HuH-7.5 (cell line): ENCODE data around the gene CALHM1.
"Not testable (repeated sequence)": the region's sequence is repeated elsewhere in the genome, so short reads cannot be mapped to it uniquely, and the experiment has no call there.

ENCODE experiments used
- DNase-seq: peaks from one replicate; pipeline ENCODE4 v3.0.0; 2011; ENCODE audit warnings: low spot score

CALHM1 gene

DNA sequence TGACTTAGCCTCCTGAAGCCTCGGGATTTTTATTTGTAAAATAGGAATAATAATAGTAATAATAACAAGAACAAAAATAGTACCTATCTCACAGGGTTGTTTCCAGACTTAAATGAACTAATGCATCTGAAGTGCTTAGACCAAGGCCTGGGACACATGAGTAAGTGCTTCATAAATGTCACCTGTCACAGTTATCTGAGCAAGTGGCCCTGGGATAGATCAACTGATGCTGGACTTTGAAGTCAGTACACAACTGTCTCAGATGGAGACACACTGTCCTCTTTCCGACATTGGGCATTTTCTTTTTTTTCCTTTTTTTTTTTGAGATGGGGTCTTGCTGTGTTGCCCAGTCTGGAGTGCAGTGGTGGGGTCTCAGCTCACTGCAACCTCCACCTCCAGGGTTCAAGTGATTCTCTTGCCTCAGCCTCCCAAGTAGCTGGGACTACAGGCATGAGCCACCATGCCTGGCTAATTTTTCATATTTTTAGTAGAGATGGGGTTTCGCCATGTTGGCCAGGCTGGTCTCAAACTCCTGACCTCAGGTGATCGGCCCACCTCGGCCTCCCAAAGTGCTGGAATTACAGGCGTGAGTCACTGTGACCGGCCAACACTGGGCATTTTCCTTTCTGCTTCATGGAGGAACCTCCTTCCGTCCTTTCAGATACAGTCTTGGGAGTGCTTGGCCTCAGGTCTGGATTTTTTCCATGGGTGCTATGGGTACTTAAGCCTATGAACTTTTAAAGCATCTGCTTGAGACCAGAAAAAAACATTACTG, 28.1 kb upstream of the CALHM1 start:
- DNase-seq: not testable (repeated sequence)

DNA sequence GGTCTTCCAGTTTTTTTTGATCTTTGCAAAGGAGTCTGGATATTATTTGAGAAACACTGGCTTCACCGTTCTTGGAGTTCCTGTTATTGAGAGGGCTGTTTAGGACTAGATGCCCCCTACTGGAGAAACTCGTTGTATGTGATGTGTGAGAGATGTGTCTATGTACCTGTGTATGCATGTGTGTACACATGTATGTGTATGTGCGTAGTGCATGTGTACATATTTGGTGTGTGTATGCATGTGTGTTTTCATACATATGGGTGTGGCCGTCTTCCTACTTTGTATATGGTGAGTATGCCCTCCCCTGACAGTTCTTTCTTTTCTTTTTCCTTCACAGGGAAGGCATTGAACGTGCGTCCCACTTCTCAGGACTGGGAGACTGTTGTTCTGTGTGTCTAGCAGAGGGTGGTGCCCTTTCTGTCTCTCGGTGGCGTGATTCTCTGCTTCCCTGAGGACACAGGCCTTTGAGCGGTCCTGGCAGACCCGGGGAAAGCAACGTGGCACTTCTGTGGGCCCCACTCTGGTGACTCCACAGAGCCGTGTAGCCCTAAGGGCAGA, 23.4 kb upstream of the CALHM1 start:
- DNase-seq: peak; percentile 83

DNA sequence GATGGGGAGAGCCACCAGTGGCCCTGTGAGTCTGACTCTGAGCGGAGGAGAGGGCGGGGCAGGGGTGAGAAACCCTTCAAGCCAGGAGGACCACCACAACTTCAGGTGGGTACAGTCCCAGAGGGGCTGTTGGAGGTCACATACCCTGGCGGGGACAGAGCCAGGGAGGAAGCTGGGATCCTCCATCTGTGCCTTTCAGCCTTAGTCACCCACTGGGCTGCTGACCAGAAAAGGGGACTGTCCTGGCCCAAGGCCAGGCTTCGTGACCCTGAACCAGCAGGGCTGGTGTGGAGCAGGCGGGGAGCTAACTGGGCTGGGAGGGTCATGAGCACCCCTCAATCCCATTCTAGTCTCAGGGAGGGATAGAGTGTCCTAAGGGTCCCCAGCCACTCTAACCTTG, 21.8 kb upstream of the CALHM1 start:
- DNase-seq: no peak

DNA sequence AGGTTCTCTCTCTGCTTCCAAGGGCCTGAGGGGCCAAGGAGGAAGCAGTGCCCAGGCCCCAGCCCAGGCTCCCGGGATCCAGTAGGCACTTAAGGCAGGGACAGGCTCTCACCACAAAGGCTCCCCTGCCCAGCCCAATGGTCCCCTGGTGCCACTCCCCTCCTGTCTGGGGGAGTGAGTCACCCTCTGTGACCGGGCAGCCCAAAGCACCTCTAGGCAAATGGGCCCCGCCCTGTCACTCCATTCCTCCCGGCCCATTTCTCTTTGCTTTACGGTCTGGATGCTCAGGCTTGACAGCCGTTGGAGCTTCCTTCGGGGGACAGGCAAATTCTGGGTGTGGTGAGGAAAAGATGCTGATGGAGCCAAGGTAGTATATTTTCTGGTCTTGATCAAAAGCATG, 20.4 kb upstream of the CALHM1 start, which contains the start of gene CALHM3:
Gene CALHM3 (minus strand): TSS at position 106 of the 400 bp plus-strand sequence. CDS start 208 bp downstream, outside the sequence.
- DNase-seq: no peak

DNA sequence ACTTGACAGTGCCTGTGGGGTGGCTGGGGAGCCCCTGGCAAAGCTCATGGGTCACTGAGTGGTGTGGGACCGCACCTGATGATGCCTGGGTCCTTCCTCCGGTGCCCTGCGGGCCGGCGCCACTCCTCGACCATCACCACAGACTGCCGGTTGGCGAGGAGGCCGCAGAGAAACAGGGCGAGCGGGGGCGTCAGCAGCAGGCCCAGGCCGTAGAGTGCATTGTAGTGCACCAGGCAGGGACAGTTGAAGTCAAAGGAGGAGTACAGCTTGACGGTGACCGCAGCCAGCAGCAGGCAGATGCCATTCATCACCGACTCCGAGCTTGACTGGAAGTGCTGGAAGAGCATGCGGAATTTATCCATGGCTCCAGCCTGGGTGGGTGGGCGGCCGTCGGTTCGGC, 20.0 kb upstream of the CALHM1 start:
- no peak for DNase-seq

DNA sequence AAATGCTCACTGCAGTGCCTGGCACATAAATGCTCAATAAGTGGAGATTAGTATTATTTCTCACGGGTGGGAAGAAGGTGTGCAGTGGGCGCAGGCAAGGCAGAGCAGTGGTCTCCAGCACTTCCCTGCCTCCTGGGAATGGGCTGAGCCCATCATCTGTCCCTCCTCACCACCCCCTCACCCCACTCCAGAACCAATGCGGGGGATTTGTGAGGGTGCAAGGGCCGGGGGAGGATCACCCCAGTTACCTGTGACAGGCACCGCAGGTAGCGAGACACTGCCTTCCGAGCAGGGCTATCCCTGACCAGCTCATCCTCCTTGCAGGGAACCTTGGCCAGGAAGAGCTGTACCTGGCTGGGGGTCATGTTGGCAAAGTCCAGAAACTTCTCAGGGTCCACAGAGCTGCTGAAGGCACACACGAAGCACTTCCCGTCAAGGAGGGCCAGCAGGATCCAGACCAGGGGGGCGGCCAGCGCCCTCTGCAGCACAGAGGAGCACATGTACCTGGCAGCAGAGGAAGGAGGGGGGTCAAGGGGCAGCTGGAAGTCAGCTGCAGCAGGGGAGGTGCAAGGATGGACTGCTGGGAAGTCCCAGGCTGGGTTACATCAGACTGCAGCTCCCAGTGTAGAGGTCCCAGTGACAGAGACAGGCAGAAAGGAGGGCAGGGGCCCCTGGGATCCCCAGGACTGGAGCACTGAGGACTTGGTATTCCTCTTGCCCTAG, 17.5 kb upstream of the CALHM1 start:
- no peak for DNase-seq

DNA sequence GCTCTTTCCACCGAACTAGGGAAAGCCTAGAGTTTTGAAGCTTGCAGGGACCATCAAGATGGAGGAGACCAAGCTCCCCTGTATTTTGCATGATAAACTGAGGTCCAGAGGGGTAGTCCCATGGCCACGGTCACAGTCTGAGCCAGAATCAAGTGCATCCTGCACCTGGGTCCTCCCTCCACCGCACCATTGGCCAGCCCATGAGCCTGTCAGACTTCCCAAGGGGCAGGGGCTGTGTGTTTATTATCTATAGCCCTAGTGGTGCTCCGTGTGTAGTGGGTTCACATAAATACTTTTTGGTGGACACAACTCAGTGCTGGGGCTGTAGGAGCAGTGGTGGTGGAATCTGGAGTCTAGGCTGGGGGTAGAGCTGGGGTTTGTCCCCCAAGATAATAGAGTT, 16.7 kb upstream of the CALHM1 start:
- DNase-seq: no peak

DNA sequence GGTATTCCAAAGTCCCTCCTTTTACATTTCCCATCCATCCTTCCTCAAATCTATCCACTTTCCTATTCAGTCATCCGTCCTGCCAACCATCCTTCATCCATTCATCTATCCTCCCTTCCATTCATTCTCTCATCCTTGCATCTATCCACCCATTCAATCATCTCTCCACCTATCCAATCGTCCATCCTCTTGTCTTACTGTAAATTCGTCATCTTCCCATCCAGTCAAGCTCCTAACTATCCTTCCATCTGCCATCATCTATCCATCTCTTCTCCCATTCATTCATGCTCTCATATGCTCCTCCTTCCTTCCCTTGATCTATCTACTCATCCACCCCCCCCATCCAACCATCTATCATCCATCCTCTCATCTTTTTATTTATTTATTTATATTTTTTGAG, 15.4 kb upstream of the CALHM1 start:
- DNase-seq: no peak

DNA sequence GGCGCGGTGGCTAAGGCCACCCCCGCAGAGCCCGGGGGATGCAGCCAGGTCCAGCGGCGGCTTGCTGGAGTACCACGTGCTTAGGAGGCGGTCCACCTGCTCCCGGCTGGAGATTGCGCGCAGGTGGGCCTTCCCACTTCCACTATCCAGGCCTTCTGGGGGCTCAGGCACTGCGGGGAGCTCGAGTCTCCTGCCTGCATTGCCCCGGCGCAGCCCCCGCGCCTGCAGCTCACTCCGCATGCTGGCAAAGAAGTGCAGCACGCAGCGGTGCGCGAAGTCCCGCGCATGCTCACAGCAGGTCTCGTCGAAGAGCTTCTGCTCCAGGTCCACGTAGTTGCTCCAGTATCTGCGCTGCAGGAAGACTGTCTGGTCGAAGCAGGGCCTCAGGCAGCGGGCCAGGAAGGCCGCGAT, 14.6 kb upstream of the CALHM1 start:
- no peak for DNase-seq

DNA sequence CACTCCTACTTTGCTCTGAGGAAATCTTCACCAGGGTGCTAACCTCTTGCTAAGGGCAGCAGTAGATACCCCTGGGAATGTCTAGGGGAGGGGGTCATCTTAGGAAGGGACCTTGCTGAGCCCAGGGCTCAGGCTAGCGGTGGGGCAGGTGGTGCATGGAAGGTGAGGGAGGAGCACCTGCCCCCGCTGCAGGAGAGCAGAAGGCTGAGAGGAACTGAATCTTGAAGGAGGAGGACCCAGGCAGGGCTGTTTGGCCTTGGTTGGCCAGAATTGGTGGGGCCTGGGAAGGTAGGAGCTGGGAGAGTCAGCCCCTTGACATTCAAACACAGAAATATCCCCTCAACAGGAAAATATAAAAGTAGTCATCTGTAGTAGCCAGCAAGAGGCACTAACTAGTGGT, 13.3 kb upstream of the CALHM1 start:
- DNase-seq: no peak

DNA sequence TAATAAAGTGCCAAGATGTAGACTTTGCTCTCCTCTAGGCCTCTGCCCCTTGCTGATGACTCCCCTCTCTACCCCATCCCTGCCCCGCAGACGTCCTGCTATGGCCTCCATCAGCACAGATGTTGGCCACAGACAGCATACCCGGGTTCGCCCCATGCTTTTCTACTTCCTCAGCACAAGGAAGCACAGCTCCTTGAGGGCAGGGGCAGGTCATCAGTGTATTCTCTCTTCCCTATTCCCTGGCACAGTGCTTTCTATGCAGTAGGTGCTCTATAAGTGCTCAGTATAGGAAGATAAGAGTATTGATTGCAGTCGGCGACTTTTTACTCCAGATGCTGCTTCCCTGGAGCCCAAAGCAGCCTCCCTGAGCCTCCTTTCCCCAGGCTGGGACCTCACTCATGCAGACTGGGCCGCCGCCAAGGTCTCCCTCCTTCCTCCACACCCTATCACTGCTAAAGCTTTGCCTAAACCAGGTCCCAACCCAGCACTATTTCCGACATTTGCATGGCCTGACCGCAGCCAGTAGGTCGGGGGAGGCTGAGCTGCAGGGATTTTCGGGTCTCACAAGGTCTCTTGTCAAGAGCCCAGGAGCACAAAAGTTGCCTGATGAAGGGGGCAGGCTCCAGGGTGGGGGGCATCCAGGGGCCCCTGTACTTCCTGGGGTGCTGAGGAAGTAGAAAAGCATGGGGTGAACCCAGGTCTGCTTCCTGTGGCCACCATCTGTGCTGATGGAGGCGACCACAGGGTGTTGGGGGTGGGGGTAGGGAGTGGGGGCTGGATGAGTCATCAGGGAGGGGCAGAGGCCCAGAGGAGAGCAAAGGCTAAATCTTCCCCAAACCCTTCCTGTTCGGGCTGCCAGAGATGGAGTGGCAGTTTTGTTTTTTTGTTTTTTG, 12.3 kb upstream of the CALHM1 start:
- DNase-seq: no peak

DNA sequence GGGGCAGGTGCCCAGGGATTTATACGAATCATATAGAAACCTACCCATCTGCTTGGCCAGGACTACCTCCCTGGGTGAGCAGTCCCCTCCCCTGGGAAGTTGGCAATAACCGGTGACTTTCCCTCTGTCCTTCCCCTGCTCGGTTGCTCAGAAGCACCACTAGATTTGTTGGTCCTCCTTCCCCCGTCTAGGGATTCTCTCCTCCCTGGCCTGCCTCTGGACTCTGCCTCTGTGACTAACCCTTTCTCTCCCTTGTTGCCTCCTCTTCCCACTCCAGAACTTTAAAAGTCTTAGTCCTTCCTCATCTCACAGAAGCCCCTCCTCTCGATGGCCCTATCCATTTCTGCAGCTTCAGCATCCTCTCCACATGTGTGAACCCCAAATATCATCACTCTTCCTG, 10.5 kb upstream of the CALHM1 start:
- DNase-seq: no peak

DNA sequence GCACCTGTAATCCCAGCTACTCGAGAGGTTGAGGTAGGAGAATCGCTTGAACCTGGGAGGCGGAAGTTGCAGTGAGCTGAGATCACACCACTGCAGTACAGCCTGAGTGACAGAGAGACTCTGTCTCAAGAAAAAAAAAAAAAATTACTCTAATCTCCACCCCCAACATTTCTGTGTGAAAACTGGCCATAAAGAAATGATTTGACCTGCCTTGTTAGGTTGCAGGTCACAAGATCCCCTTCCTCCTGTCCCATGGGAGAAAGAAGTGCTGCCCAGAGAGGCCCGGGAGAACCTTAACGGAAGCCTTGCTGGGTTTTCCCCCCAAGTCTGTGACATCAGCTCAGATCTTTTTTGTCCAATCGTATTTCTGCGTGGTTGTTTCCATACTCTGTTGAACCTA, 8.7 kb upstream of the CALHM1 start:
- no peak for DNase-seq

DNA sequence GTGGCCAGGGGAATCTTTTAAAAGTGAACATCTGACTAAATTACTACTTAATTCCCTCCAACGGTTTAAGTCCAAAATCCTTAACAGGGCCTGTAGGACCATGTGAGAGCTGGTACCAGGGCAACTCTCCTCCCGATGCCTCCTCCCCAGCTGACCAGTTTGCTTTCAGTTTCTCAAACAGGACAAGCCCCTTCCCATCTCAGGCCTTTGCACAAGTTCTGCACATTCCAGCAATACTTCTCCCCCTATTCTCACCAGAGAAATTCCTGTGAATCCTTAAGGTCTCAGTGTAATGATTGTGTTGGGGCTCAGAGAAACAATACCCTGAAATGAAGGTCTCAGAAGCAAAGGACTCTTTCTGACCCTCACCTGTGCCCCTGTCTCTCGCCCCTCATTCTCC, 8.0 kb upstream of the CALHM1 start:
- no peak for DNase-seq

DNA sequence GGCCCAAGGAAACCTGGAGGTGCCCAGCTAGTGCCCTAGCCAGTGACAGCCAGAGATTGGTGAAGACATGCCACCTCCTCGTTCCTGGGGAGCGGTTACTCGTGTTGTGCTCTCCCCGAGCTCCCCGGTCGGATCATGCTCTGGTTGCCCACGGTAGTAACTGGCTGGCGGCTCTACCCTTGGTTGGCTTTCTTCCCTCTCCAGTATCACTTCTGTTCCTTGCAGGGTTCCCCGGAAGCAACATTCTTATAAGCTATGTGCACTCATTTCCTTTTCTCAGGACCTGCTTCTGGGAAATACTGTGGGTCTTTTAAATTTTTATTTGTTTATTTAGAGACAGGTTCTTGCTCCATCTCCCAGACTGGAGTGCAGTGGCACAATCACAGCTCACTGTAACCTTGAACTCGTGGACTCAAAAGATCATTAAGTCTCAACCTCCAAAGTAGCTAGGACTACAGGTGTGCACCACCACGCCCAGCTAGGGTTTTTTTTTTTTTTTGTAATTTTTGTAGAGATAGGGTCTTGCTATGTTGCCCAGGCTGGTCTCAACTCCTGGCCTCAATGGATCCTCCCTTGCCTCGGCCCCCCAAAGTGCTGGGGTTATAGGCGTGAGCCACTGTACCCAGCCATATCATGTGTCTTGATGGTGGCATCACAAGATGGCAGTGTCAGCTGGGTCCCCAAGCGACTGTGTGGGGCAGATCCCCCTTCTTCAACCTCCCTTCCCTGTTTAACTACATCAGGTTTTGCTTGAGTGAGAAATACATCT, 6.9 kb upstream of the CALHM1 start:
- DNase-seq: no peak

DNA sequence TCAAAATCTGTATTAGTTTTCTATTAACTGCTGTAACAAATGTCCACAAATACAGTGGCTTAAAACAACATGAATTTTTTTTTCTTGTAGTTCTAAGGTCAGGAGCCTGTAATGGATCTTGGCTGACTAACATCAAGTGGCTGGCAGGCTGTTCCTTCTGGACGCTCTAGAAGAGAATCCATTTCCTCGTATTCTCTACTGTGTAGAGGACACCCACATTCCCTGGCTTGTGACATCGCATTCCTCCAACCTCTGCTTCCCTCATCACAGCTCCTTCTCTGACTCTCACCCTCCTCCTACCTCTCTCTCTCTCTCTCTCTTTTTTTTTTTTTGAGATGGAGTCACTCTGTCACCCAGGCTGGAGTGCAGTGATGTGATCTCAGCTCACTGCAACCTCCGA, 4.8 kb upstream of the CALHM1 start:
- no peak for DNase-seq

DNA sequence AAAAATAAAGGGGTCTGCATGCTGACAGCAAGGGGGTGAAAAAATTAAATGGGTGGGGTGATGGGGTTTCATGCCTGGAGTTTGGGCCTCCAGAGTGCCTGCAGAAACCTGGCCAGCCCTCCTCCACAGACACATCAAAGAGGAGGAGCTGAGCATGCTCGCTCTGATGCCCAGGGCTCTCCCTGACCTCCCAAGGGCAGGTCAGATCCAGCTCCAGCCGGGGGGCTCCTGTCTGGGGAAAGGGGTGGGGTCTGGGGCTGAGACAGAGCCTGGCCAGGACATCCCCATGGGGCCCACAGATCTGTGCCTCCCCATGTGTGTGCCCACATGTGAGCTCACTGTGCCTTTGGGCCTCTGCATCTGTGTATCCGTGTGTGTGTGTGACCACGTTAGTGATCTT, 915 bp upstream of the CALHM1 start:
- DNase-seq: no peak

DNA sequence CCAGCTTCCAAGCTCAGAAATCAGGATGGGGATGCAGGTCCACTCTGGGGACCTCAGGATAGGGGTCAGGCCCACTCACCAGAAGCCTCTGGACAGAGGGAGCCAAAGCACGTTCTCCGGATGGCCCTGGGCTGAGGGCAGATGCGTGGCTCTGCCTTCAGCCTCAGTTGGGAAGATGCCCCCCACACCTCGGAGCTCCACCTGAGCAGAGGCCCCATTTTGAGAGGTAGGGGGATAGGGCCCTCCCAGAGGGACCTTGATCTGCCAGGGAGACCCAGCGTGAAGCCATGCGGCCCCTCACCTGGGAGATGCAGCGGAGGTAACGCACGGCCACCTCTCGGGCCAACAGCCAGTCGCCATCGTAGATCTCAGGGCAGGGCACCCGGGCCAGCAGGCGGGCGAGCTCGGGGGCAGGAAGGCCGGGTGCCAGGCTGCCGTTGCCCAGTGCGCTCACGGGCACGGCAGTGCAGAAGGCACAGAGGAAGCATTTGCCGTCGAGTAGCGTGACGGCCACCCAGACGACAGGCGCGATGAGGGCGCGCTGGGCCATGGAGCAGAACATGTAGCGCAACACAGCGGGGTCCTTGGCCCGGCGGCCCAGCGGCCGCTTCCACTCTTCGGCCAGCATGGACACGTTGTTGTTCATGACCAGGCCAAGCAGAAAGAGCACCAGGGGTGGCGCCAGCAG, 660 bp downstream of the CALHM1 start:
- no peak for DNase-seq

DNA sequence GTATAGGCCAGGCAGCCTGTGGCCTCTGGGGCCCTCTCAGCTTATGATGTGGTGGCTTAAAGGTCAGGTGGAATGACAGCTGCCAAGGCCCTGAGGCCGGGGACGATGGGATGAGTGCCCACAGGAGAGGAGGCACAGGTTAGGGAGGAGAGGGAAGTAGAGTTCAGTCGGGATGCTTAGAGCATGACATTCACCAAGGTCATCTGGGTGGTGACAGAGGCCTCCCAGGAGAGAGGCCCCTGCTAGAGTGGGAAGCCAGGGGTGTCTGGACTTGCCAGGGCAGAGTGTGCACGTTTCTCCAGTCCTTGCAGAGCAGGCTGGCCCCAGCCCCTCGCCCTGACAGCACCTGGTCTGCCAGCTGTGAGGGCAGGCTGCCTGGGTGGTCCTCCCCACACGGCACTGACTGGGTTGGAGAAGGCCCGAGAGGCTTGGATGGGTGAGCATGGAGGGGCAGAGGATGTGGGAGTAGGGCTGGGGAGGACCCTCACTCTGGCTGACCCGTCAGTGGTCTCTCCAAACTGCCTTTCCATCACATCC, 1.5 kb downstream of the CALHM1 start:
- DNase-seq: no peak

DNA sequence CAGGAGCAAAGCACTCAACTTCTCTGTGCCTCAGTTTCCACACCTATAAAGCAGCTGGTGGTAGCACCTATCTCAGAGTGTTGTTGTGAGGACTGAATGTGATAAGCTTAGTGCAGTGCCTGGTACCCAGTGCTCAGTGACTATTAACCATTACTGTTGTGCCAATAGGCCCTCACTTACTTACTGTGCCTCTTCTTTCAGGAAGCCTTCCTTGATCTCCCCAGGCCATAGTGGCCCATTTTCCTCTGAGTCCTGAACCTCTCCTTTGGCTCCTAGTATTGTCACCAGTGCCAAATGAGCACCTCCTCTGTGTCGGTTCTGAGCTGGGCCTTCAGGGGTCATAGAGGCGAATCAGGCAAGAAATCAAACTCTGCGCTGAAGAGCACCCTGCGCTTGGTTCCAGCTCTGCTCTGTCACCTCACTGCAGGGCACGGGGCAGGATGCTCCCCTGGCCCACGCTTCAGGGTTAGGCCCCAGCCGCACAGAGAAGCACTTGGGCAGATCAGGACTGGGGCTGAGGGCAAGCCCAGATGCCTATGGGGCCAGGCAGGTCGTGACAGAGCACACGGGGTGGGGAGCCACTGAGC, 2.5 kb downstream of the CALHM1 start:
- DNase-seq: no peak
